CD4-positive, CD25-positive, alpha-beta regulatory T cell (primary cell): ENCODE results near the gene OAS3. TPM values are rescaled to one million over a fixed set of nuclear protein-coding genes. Genes with fewer than 3 reads are reported as not detected.

Source experiments
- ATAC-seq, 2 donors: fragments of 150-1000 bp; cut with Tn5 transposase; one replicate each; pipeline ENCODE4 v1.10.0; 2021; ENCODE audit warnings: low read depth in 2 of 2, moderate number of reproducible peaks in 2 of 2, moderate library complexity in 1 of 2
- DNase-seq, 3 donors: peaks; one replicate each; pipeline versions ENCODE4 v3.0.0 to v3.0.0-alpha.2; 2012 to 2022; ENCODE audit warnings: mixed read lengths in 1 of 3
- H3K27ac ChIP-seq: one replicate; pipeline ENCODE4 v1.7.0; 2013; ENCODE audit warnings: mild to moderate bottlenecking, low read length; ENCODE audit not compliant: insufficient read depth, poor library complexity, severe bottlenecking
- H3K27me3 ChIP-seq: one replicate; pipeline ENCODE4 v1.7.0; 2013; ENCODE audit warnings: low read length; ENCODE audit not compliant: control insufficient read depth, insufficient read depth
- H3K36me3 ChIP-seq: one replicate; pipeline ENCODE4 v1.7.0; 2013; ENCODE audit warnings: mild to moderate bottlenecking, low read length, moderate library complexity; ENCODE audit not compliant: control insufficient read depth, insufficient read depth
- H3K4me1 ChIP-seq: 2 replicates; pipeline ENCODE4 v1.7.0; 2013; ENCODE audit warnings: mild to moderate bottlenecking, low read length; ENCODE audit not compliant: insufficient read depth, control insufficient read depth, poor library complexity, severe bottlenecking
- H3K4me3 ChIP-seq: one replicate; pipeline ENCODE4 v1.7.0; 2013; ENCODE audit warnings: low read depth, mild to moderate bottlenecking, low read length, moderate library complexity
- H3K9me3 ChIP-seq, 2 experiments: 1 replicate in 1 of 2; 2 replicates in 1 of 2; pipeline ENCODE4 v1.7.0; 2013; ENCODE audit warnings: low read length in 2 of 2, mild to moderate bottlenecking in 1 of 2, moderate library complexity in 1 of 2; ENCODE audit not compliant: control insufficient read depth in 2 of 2
- H3K27ac Mint-ChIP-seq, 3 donors: one replicate each; pipeline ENCODE4 v1.8.0; 2020 to 2022; ENCODE audit warnings: mild to moderate bottlenecking in 3 of 3, mixed read lengths in 3 of 3, moderate library complexity in 2 of 3
- H3K27me3 Mint-ChIP-seq: one replicate; pipeline ENCODE4 v1.8.0; 2022; ENCODE audit warnings: mild to moderate bottlenecking, mixed read lengths
- H3K36me3 Mint-ChIP-seq: one replicate; pipeline ENCODE4 v1.8.0; 2020; ENCODE audit warnings: mixed read lengths
- H3K4me1 Mint-ChIP-seq, 4 donors: one replicate each; pipeline ENCODE4 v1.8.0; 2020 to 2022; ENCODE audit warnings: mixed read lengths in 4 of 4, mild to moderate bottlenecking in 1 of 4
- H3K4me3 Mint-ChIP-seq, 4 donors: one replicate each; pipeline ENCODE4 v1.8.0; 2020 to 2022; ENCODE audit warnings: mild to moderate bottlenecking in 4 of 4, mixed read lengths in 4 of 4, moderate library complexity in 3 of 4
- H3K9me3 Mint-ChIP-seq, 7 donors: one replicate each; pipeline ENCODE4 v1.8.0; 2020 to 2022; ENCODE audit warnings: mixed read lengths in 7 of 7, mild to moderate bottlenecking in 3 of 7, moderate library complexity in 2 of 7
- polyA plus RNA-seq, 4 donors: library from polyadenylated mRNA; unstranded; fragments of 300-500 nt; fragmentation: Illumina TruSeq; gene quantifications; one replicate each; pipeline ENCODE4 v1.2.3, GENCODE V29; 2021
- total RNA-seq: library from RNA; stranded (reverse); gene quantifications from one replicate; pipeline ENCODE4 v1.2.3, GENCODE V29; 2022

OAS3 gene, protein sequence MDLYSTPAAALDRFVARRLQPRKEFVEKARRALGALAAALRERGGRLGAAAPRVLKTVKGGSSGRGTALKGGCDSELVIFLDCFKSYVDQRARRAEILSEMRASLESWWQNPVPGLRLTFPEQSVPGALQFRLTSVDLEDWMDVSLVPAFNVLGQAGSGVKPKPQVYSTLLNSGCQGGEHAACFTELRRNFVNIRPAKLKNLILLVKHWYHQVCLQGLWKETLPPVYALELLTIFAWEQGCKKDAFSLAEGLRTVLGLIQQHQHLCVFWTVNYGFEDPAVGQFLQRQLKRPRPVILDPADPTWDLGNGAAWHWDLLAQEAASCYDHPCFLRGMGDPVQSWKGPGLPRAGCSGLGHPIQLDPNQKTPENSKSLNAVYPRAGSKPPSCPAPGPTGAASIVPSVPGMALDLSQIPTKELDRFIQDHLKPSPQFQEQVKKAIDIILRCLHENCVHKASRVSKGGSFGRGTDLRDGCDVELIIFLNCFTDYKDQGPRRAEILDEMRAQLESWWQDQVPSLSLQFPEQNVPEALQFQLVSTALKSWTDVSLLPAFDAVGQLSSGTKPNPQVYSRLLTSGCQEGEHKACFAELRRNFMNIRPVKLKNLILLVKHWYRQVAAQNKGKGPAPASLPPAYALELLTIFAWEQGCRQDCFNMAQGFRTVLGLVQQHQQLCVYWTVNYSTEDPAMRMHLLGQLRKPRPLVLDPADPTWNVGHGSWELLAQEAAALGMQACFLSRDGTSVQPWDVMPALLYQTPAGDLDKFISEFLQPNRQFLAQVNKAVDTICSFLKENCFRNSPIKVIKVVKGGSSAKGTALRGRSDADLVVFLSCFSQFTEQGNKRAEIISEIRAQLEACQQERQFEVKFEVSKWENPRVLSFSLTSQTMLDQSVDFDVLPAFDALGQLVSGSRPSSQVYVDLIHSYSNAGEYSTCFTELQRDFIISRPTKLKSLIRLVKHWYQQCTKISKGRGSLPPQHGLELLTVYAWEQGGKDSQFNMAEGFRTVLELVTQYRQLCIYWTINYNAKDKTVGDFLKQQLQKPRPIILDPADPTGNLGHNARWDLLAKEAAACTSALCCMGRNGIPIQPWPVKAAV
- total RNA-seq (36.5 TPM), polyA plus RNA-seq (10 to 100 TPM; 12.2 to 17.7 (median 14.5) TPM)

DNA sequence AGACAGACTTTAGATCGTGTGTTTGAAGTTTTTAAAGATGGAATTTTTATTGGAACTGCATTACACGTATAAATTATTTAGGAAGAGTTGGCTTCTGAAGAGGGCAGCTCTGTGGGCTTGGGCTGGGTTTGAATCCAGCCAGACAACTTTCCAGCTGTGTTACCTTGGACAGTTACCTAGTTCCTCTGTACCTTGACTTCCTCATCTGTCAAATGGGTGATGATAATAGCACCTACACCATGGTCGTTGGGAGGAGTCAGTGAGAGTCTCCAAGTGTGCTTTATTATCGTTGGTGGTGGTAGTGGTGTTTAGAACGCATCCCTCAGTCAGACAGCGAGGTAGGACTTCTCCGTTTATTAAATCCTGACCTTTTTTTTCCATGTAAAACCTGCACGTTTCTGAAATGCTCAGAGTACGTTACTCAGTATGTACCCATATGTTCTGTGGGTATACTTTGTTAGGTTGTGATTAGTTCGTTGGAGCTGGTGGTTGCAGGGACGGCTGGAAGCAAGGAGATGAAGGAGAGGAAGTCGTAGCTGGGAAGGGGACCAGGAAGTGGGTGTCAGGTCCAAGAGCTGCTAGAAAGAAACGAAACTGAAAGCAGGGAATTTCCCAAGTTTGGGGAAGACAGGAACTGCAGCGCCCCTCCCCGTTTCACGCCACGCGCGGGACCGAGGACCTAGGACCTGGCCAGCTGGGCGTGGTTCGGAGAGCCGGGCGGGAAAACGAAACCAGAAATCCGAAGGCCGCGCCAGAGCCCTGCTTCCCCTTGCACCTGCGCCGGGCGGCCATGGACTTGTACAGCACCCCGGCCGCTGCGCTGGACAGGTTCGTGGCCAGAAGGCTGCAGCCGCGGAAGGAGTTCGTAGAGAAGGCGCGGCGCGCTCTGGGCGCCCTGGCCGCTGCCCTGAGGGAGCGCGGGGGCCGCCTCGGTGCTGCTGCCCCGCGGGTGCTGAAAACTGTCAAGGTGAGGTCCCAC is at the start of gene OAS3:
TSS of gene OAS3 (plus strand) at position 734 of the 979 bp plus-strand sequence. CDS start at position 791, 57 bp downstream.
- Mint-ChIP-seq H3K36me3 (peaks cover 4% of the 10 kb centered on the region), H3K9me3 (no peaks in the 10 kb centered on the region), H3K4me1 (peaks cover 17 to 58% (median 28%) of the 10 kb centered on the region in 4 donors), H3K27ac (peak within 1 kb of the TSS; percentile 78 to 98 (median 97)), H3K4me3 (peak within 1 kb of the TSS; percentile 87 to 96 (median 95)), H3K27me3 (no peaks in the 10 kb centered on the region)
- peak within 1 kb of the TSS; percentile 84 for H3K27ac ChIP-seq
- peak; percentile 52 to 72 (median 72) for DNase-seq
- ATAC-seq = peak; percentile 54 to 63
- peaks cover 23% of the 10 kb centered on the region for H3K4me1 ChIP-seq
- no peaks in the 10 kb centered on the region for H3K9me3 ChIP-seq
- H3K27me3 ChIP-seq = no peaks in the 10 kb centered on the region
- peaks cover 5% of the 10 kb centered on the region for H3K36me3 ChIP-seq
- peak within 1 kb of the TSS; percentile 93 for H3K4me3 ChIP-seq

DNA sequence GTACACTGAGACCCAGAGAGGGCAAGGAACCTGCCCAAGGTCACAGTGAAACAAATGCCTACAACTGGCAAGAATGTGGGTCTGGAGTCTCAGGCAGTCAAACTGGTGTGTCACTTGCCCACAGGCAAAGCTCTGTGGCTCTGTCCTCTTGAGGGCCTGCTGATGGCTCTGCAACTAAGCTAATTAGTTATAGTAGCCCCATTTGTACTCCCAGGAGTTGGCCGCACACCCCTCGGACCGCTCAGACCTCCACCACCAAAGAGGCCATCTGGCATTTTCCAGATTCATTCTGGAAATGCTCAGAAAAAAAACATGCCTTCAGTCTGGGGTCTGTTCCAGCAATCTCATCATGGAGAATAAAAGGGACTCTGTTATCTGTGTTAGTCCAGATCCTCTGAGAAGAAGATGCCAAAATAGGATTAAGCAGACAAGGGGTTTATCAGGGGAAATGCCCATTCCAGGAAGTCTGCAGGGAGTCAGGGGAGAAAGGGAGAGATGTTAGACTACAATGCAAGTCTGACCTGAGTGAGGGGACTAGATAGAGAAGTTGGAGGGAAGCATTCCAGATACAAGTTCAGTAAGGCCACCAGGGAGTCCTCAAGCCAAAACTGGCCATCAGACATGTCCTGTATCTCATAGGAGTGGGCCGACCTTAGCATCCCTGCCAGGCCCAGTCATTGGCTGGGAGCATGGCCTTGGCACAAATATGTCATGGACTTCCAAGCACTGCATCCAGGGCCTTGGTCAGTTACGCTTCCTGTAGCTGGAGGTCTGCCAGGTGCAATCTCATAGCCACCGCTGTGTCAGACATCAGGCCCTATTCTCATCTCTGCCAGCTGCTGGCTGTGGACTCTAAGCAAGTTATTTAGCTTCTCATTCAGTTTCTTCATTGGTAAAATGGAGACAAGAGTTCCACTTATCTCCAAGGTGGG is 46.9 kb upstream of the OAS3 start:
- Mint-ChIP-seq H3K9me3 (peaks cover 0 to under 1% (median 0%) of the 10 kb centered on the region in 7 donors), H3K4me3 (no peak overlapping the region), H3K4me1 (no peaks in the 10 kb centered on the region), H3K27me3 (peaks cover 5% of the 10 kb centered on the region), H3K27ac (no peak overlapping the region), H3K36me3 (no peaks in the 10 kb centered on the region)
- ATAC-seq (no peak), DNase-seq (no peak)
- Histone ChIP-seq H3K9me3 (peaks cover 0 to 5% of the 10 kb centered on the region in 2 experiments), H3K4me1 (no peaks in the 10 kb centered on the region), H3K36me3 (no peaks in the 10 kb centered on the region), H3K27me3 (peaks cover 10% of the 10 kb centered on the region), H3K4me3 (no peak overlapping the region), H3K27ac (no peak overlapping the region)

DNA sequence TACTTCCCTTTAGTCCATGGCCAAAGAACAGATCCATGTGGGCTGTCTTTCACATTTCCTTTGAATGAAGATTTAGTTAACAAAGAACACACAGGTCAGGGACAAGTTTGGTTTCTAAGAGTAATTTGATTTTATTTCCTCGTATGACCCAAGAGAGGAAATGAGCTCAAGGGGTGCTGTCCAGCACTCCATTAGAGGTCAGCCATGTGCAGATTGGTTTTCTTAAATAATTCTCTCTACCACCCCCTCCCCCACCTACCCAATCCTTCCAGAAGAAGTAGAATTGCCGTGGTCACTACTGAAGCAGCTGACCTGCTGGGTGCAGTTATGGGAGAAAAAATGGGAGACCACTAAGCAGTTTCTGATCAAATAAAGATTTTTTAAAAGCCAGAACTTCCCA is 45.4 kb upstream of the OAS3 start:
- no peak overlapping the region for H3K4me3 Mint-ChIP-seq
- peaks cover 4% of the 10 kb centered on the region for H3K27me3 Mint-ChIP-seq
- no peaks in the 10 kb centered on the region for H3K36me3 Mint-ChIP-seq
- H3K27me3 ChIP-seq = peaks cover 2% of the 10 kb centered on the region
- no peak overlapping the region for H3K27ac ChIP-seq
- DNase-seq (no peak), ATAC-seq (no peak)
- H3K4me1 ChIP-seq = no peaks in the 10 kb centered on the region
- no peak overlapping the region for H3K27ac Mint-ChIP-seq
- H3K36me3 ChIP-seq = no peaks in the 10 kb centered on the region
- no peaks in the 10 kb centered on the region for H3K9me3 Mint-ChIP-seq
- H3K9me3 ChIP-seq = no peaks in the 10 kb centered on the region
- H3K4me3 ChIP-seq = no peak overlapping the region
- H3K4me1 Mint-ChIP-seq = no peaks in the 10 kb centered on the region

DNA sequence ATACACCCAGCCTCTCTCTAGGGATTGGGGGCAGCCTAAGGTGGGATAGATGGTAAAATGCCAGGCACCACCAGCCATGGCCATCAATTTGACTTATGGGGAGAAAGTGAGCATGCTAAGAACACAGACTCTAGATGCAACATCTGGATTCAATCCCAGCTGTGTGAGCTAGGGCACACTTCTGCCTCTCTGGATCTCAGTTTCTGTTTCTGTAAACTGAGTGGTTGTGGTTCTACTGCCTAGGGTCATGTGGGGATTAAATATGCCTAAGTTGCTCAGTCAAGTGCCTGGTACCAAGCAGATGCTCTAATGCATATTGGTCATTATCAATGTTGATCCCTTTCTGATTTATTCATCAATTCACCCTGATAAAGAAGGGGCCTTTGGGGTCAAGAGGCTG is 44.1 kb upstream of the OAS3 start:
- DNase-seq (no peak), ATAC-seq (no peak)
- no peak overlapping the region for H3K27ac ChIP-seq
- Mint-ChIP-seq H3K27ac (no peak overlapping the region), H3K27me3 (peaks cover 6% of the 10 kb centered on the region), H3K4me3 (no peak overlapping the region), H3K4me1 (no peaks in the 10 kb centered on the region), H3K36me3 (no peaks in the 10 kb centered on the region), H3K9me3 (no peaks in the 10 kb centered on the region)
- H3K36me3 ChIP-seq = no peaks in the 10 kb centered on the region
- H3K27me3 ChIP-seq = no peaks in the 10 kb centered on the region
- no peaks in the 10 kb centered on the region for H3K4me1 ChIP-seq
- H3K9me3 ChIP-seq = no peaks in the 10 kb centered on the region
- H3K4me3 ChIP-seq = no peak overlapping the region

DNA sequence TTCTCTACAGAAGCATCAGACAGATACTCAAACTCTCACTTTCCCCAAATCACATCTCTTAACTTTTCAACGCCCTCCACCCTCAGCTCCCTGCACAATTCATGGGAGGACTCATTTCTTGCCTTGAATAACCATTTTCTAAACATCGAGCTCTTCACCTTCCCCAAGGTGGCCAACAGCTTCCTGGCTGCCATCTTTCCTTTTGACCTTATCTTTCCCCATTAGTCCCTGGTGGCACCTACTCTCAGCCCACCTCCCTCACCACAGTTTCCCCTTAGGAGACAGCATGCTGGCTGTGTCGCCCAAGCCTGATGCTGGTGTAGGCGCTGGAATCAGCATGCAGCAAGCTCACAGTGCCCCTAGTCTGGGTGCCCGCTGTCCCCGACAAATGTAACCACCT is 39.9 kb upstream of the OAS3 start:
- peak overlapping the region in 1 of 3 donors; percentile 13 for H3K27ac Mint-ChIP-seq
- DNase-seq (no peak), ATAC-seq (no peak)

DNA sequence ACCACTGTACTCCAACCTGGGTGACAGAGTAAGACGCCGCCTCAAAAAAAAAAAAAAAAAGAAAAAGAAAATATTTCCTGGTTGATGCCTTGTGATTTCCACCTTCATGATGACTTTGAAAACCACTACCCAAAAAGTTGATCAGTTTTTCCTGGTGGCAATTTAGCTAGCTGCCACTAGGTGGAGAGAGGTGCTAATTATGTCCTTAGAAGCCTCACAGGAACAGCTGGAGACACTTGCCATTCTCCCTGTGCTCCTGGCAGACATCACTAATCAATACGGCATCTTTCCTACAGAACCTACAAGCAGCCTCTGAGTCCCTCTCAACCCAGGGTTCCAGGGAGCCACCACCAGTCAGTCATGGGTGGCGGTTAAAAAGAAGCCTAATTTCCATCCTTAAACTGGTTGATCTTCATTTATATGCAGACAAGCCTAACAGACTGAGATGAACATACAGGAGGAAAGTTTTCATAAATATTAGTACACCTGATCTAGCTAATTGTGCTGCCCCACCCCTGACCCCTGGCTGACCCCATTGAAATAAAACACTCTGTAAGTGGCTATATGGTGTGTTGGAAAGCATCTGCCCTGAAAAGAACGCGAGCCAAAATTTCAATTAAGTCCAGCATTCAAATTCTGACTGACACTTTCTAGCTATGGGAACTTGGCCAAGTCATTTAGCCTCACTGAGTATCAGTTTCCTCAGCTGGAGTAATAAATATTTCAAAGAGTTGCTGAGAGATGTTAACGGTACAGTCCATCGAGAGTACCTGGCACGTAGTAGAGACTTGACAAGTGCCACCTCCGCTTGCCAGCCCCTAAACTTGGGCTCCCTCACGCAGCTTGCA is 37.8 kb upstream of the OAS3 start:
- H3K36me3 Mint-ChIP-seq = no peaks in the 10 kb centered on the region
- H3K27ac ChIP-seq = no peak overlapping the region
- DNase-seq = peak; percentile 16 to 68 (median 42)
- peak overlapping the region in 3 of 4 donors; percentile 29 to 70 (median 41) for H3K4me3 Mint-ChIP-seq
- no peaks in the 10 kb centered on the region for H3K36me3 ChIP-seq
- H3K27me3 ChIP-seq = no peaks in the 10 kb centered on the region
- H3K9me3 Mint-ChIP-seq = no peaks in the 10 kb centered on the region
- peak overlapping the region in 2 of 3 donors; percentile 5 to 52 for H3K27ac Mint-ChIP-seq
- no peak for ATAC-seq
- H3K9me3 ChIP-seq = no peaks in the 10 kb centered on the region
- peaks cover 29% of the 10 kb centered on the region for H3K4me1 ChIP-seq
- no peak overlapping the region for H3K4me3 ChIP-seq
- peaks cover 16 to 41% (median 29%) of the 10 kb centered on the region in 4 donors for H3K4me1 Mint-ChIP-seq
- peaks cover 10% of the 10 kb centered on the region for H3K27me3 Mint-ChIP-seq

More for the DNA sequence above, 39.9 kb upstream of the OAS3 start:
- Histone ChIP-seq H3K9me3 (no peaks in the 10 kb centered on the region), H3K36me3 (no peaks in the 10 kb centered on the region), H3K27ac (no peak overlapping the region), H3K27me3 (no peaks in the 10 kb centered on the region), H3K4me1 (peaks cover 11% of the 10 kb centered on the region), H3K4me3 (no peak overlapping the region)
- H3K4me3 Mint-ChIP-seq = no peak overlapping the region
- no peaks in the 10 kb centered on the region for H3K9me3 Mint-ChIP-seq
- peaks cover 9 to 24% (median 18%) of the 10 kb centered on the region in 4 donors for H3K4me1 Mint-ChIP-seq
- H3K36me3 Mint-ChIP-seq = no peaks in the 10 kb centered on the region
- peaks cover 10% of the 10 kb centered on the region for H3K27me3 Mint-ChIP-seq
